Adipose tissue (tissue), 3 donors: ENCODE results near the gene FAM193B. TPM values are rescaled to one million over a fixed set of nuclear protein-coding genes. Genes with fewer than 3 reads are reported as not detected.
"Not testable (repeated sequence)": the region's sequence is repeated elsewhere in the genome, so short reads cannot be mapped to it uniquely, and the experiment has no call there.

Source experiments
- H3K27ac ChIP-seq: one replicate; pipeline ENCODE4 v1.5.1; 2013; ENCODE audit warnings: low read depth, low read length
- WGBS, 3 donors: extraction: QIAGEN DNeasy Blood & Tissue Kit; methylation state at CpG; one replicate each; pipeline ENCODE4 v1.1.7; 2013; 5-methylcytosine and 5-hydroxymethylcytosine counted together
- polyA plus RNA-seq, 3 donors: library from polyadenylated mRNA; stranded (reverse); fragments of 200-250 nt; gene quantifications; one replicate each; pipeline ENCODE4 v1.2.3, GENCODE V29; 2013
- donor health status: healthy with polysubstance abuse.
- donor health status: Bipolar disorder and iron deficiency.
- donor health status: healthy.

The FAM193B gene
- polyA plus RNA-seq, 3 donors, result 61.5 to 201 (median 72.5) TPM

GRCh38 chr5:177590406-177590805 lies 36.0 kb upstream of the FAM193B start:
- 76 to 90% (median 77%) methylated on average over 1 of the region's 1 CpG for WGBS, 3 donors

GRCh38 chr5:177588413-177588909 lies 34.1 kb upstream of the FAM193B start:
- 33 to 44% (median 42%) methylated on average over 13 of the region's 13 CpGs for WGBS, 3 donors

More at GRCh38 chr5:177590406-177590805, 36.0 kb upstream of the FAM193B start:
- H3K27ac ChIP-seq, result no peak overlapping the region

GRCh38 chr5:177578316-177578715 lies 24.0 kb upstream of the FAM193B start:
- WGBS, 3 donors, result 86 to 92% (median 88%) methylated on average over 8 of the region's 8 CpGs
- H3K27ac ChIP-seq, result no peak overlapping the region

More at GRCh38 chr5:177588413-177588909, 34.1 kb upstream of the FAM193B start:
- no peak overlapping the region for H3K27ac ChIP-seq

- no peak overlapping the region for H3K27ac ChIP-seq
These were observed 21.8 kb upstream of the FAM193B start for GRCh38 chr5:177576169-177576568.

GRCh38 chr5:177575488-177575887 lies 21.1 kb upstream of the FAM193B start:
- no peak overlapping the region for H3K27ac ChIP-seq
- 42 to 62% (median 51%) methylated on average over 1 of the region's 1 CpG for WGBS, 3 donors

More at GRCh38 chr5:177576169-177576568, 21.8 kb upstream of the FAM193B start:
- WGBS, 3 donors, result 74 to 89% (median 79%) methylated on average over 10 of the region's 10 CpGs

GRCh38 chr5:177569894-177570293 lies 15.5 kb upstream of the FAM193B start:
- 67 to 88% (median 85%) methylated on average over 2 of the region's 2 CpGs for WGBS, 3 donors
- H3K27ac ChIP-seq, result no peak overlapping the region

- WGBS, 3 donors, result 73 to 75% (median 75%) methylated on average over 7 of the region's 7 CpGs
- no peak overlapping the region for H3K27ac ChIP-seq
These were observed 14.0 kb upstream of the FAM193B start for GRCh38 chr5:177568326-177568725.

- no peak overlapping the region for H3K27ac ChIP-seq
- whole genome bisulfite sequencing, 3 donors, result 69 to 75% (median 74%) methylated on average over 8 of the region's 8 CpGs
These were observed 10.7 kb upstream of the FAM193B start for GRCh38 chr5:177565046-177565445.

- H3K27ac ChIP-seq, result not testable (repeated sequence)
- 38 to 61% (median 60%) methylated on average over 7 to 8 of the region's 8 CpGs for WGBS, 3 donors
These were observed 5.1 kb upstream of the FAM193B start for GRCh38 chr5:177559446-177559941.

- no peak overlapping the region for H3K27ac ChIP-seq
- WGBS, 3 donors, result 87 to 90% (median 88%) methylated on average over 5 of the region's 5 CpGs
These were observed 3.4 kb upstream of the FAM193B start for GRCh38 chr5:177557796-177558195.

- H3K27ac ChIP-seq, result no peak overlapping the region
- WGBS, 3 donors, result 52 to 60% (median 58%) methylated on average over 4 of the region's 4 CpGs
These were observed 2.8 kb upstream of the FAM193B start for GRCh38 chr5:177557041-177557647.

- no peak overlapping the region for H3K27ac ChIP-seq
- 93 to 95% (median 94%) methylated on average over 5 of the region's 5 CpGs for WGBS, 3 donors
These were observed 1.3 kb upstream of the FAM193B start for GRCh38 chr5:177555665-177556064.

- no peak overlapping the region for H3K27ac ChIP-seq
- WGBS, 3 donors, result 56 to 95% (median 92%) methylated on average over 2 of the region's 2 CpGs
These were observed 865 bp upstream of the FAM193B start for GRCh38 chr5:177555228-177555627.

GRCh38 chr5:177553671-177554429 lies 513 bp downstream of the FAM193B start:
- H3K27ac ChIP-seq, result peak overlapping the region; percentile 42
- 0% methylated on average over 66 to 71 of the region's 72 CpGs for WGBS, 3 donors

- no peak overlapping the region for H3K27ac ChIP-seq
- WGBS, 3 donors, result 41 to 50% (median 44%) methylated on average over 15 to 16 of the region's 16 CpGs
These were observed 1.4 kb downstream of the FAM193B start for GRCh38 chr5:177552839-177553455.

- no peak overlapping the region for H3K27ac ChIP-seq
- 77 to 95% (median 82%) methylated on average over 1 of the region's 1 CpG for WGBS, 3 donors
These were observed 4.2 kb downstream of the FAM193B start for GRCh38 chr5:177550122-177550521.

GRCh38 chr5:177548495-177548894 lies 5.9 kb downstream of the FAM193B start:
- 48 to 70% (median 63%) methylated on average over 1 of the region's 1 CpG for WGBS, 3 donors
- no peak overlapping the region for H3K27ac ChIP-seq

- no peak overlapping the region for H3K27ac ChIP-seq
- 57 to 78% (median 70%) methylated on average over 3 of the region's 3 CpGs for WGBS, 3 donors
These were observed 6.6 kb downstream of the FAM193B start for GRCh38 chr5:177547736-177548135.

- WGBS, 3 donors, result 43 to 86% (median 61%) methylated on average over 1 of the region's 1 CpG
These were observed 8.1 kb downstream of the FAM193B start for GRCh38 chr5:177546258-177546741.

More at GRCh38 chr5:177546258-177546741, 8.1 kb downstream of the FAM193B start:
- peak overlapping the region; percentile 83 for H3K27ac ChIP-seq
